ENCODE results near the gene TJP1. TPM values are rescaled to one million over a fixed set of nuclear protein-coding genes. Genes with fewer than 3 reads are reported as not detected.

The TJP1 gene
- total RNA-seq, 1 experiment from 2014 or later, result 44.3 TPM

- Mint-ChIP-seq H3K4me1 (ENCODE audit: low read depth, unreplicated experiment) (no peaks in the 10 kb centered on the region), H3K9me3 (ENCODE audit: low read depth, unreplicated experiment) (no peaks in the 10 kb centered on the region), H3K27ac (ENCODE audit: unreplicated experiment) (no peak overlapping the region), H3K4me3 (ENCODE audit: low read depth, unreplicated experiment) (no peak overlapping the region), H3K36me3 (ENCODE audit: insufficient read depth, unreplicated experiment) (no peaks in the 10 kb centered on the region), H3K27me3 (ENCODE audit: unreplicated experiment) (no peaks in the 10 kb centered on the region)
- intact Hi-C loops (cut with micrococcal nuclease; ENCODE audit: unreplicated experiment), result no loop called here
- no peak for DNase-seq
- BruUV-seq (replicated peaks), result no TSS peak
- no peak for TF ChIP-seq CTCF (IDR thresholded peaks at IDR 0.05; ENCODE audit: unreplicated experiment)
- CTCF ChIA-PET, result no interaction called here
Observed at GRCh38 chr15:29860872-29861271, 38.6 kb upstream of the TJP1 start.

- CTCF ChIA-PET, result no interaction called here
- TF ChIP-seq CTCF (IDR thresholded peaks at IDR 0.05; ENCODE audit: unreplicated experiment), result no peak
- Mint-ChIP-seq H3K27me3 (ENCODE audit: unreplicated experiment) (no peaks in the 10 kb centered on the region), H3K4me3 (ENCODE audit: low read depth, unreplicated experiment) (no peak overlapping the region), H3K36me3 (ENCODE audit: insufficient read depth, unreplicated experiment) (no peaks in the 10 kb centered on the region), H3K4me1 (ENCODE audit: low read depth, unreplicated experiment) (no peaks in the 10 kb centered on the region), H3K9me3 (ENCODE audit: low read depth, unreplicated experiment) (no peaks in the 10 kb centered on the region), H3K27ac (ENCODE audit: unreplicated experiment) (no peak overlapping the region)
- no TSS peak for BruUV-seq (replicated peaks)
- no peak for DNase-seq
- intact Hi-C loops (cut with micrococcal nuclease; ENCODE audit: unreplicated experiment), result no loop called here
Observed at GRCh38 chr15:29859973-29860715, 37.9 kb upstream of the TJP1 start.

GRCh38 chr15:29859293-29859692 is 37.0 kb upstream of the TJP1 start:
- no peak for DNase-seq
- no peak for TF ChIP-seq CTCF (IDR thresholded peaks at IDR 0.05; ENCODE audit: unreplicated experiment)
- Mint-ChIP-seq H3K4me3 (ENCODE audit: low read depth, unreplicated experiment) (no peak overlapping the region), H3K4me1 (ENCODE audit: low read depth, unreplicated experiment) (no peaks in the 10 kb centered on the region), H3K27ac (ENCODE audit: unreplicated experiment) (no peak overlapping the region), H3K27me3 (ENCODE audit: unreplicated experiment) (no peaks in the 10 kb centered on the region), H3K36me3 (ENCODE audit: insufficient read depth, unreplicated experiment) (no peaks in the 10 kb centered on the region), H3K9me3 (ENCODE audit: low read depth, unreplicated experiment) (no peaks in the 10 kb centered on the region)
- no TSS peak for BruUV-seq (replicated peaks)
- intact Hi-C loops (cut with micrococcal nuclease; ENCODE audit: unreplicated experiment), result no loop called here
- CTCF ChIA-PET, result interaction anchor here (0.5 kb wide), 1 partner anchor 84 kb away, joined by 4 read pairs; no protein-coding TSS in a partner anchor

GRCh38 chr15:29857221-29857789 is 35.0 kb upstream of the TJP1 start:
- Mint-ChIP-seq H3K27me3 (ENCODE audit: unreplicated experiment) (no peaks in the 10 kb centered on the region), H3K36me3 (ENCODE audit: insufficient read depth, unreplicated experiment) (no peaks in the 10 kb centered on the region), H3K4me1 (ENCODE audit: low read depth, unreplicated experiment) (no peaks in the 10 kb centered on the region), H3K4me3 (ENCODE audit: low read depth, unreplicated experiment) (no peak overlapping the region), H3K9me3 (ENCODE audit: low read depth, unreplicated experiment) (no peaks in the 10 kb centered on the region), H3K27ac (ENCODE audit: unreplicated experiment) (no peak overlapping the region)
- intact Hi-C loops (cut with micrococcal nuclease; ENCODE audit: unreplicated experiment), result no loop called here
- CTCF ChIA-PET, result no interaction called here
- TF ChIP-seq CTCF (IDR thresholded peaks at IDR 0.05; ENCODE audit: unreplicated experiment), result no peak
- no TSS peak for BruUV-seq (replicated peaks)
- no peak for DNase-seq
